Neuronal stem cell (in vitro differentiated cells): ENCODE measurements around the gene POLR3C.
"Not testable (repeated sequence)": the region's sequence is repeated elsewhere in the genome, so short reads cannot be mapped to it uniquely, and the experiment has no call there.

Source experiments
- DNase-seq: peaks from one replicate; pipeline ENCODE4 v3.0.0-alpha.2; 2013; ENCODE audit warnings: low spot score
- H2AFZ ChIP-seq: one replicate; pipeline ENCODE4 v1.6.1; 2013; ENCODE audit warnings: mild to moderate bottlenecking, low read length, inconsistent platforms
- H2AK5ac ChIP-seq: 2 replicates; pipeline ENCODE4 v1.6.1; 2013; ENCODE audit warnings: low read depth, mild to moderate bottlenecking, inconsistent platforms, low read length, moderate library complexity, mixed read lengths
- H2BK120ac ChIP-seq: 2 replicates; pipeline ENCODE4 v1.6.1; 2013; ENCODE audit warnings: low read depth, mild to moderate bottlenecking, inconsistent platforms, low read length, moderate library complexity, mixed read lengths
- H2BK12ac ChIP-seq: one replicate; pipeline ENCODE4 v1.6.1; 2013; ENCODE audit warnings: low read length, inconsistent platforms
- H2BK15ac ChIP-seq: 2 replicates; pipeline ENCODE4 v1.6.1; 2013; ENCODE audit warnings: mild to moderate bottlenecking, low read length, inconsistent platforms, mixed read lengths
- H2BK5ac ChIP-seq: one replicate; pipeline ENCODE4 v1.6.1; 2013; ENCODE audit warnings: inconsistent platforms, mild to moderate bottlenecking, low read length, moderate library complexity
- H3K14ac ChIP-seq: one replicate; pipeline ENCODE4 v1.6.1; 2013; ENCODE audit warnings: low read length, inconsistent platforms
- H3K18ac ChIP-seq: 2 replicates; pipeline ENCODE4 v1.6.1; 2013; ENCODE audit warnings: low read length, inconsistent platforms
- H3K23ac ChIP-seq: 2 replicates; pipeline ENCODE4 v1.6.1; 2013; ENCODE audit warnings: low read depth, mild to moderate bottlenecking, mixed read lengths, low read length, inconsistent platforms; ENCODE audit not compliant: poor library complexity
- H3K27ac ChIP-seq: replicated peaks from 3 replicates; pipeline ENCODE4 v1.5.1; 2013; ENCODE audit warnings: low read length, inconsistent platforms
- H3K27me3 ChIP-seq, 3 experiments: 2 replicates each; pipeline ENCODE4 v1.6.1; 2013; ENCODE audit warnings: low read length in 3 of 3, mild to moderate bottlenecking in 2 of 3, inconsistent platforms in 1 of 3, low read depth in 1 of 3, mixed read lengths in 1 of 3, moderate library complexity in 1 of 3; ENCODE audit not compliant: control insufficient read depth in 3 of 3, insufficient read depth in 3 of 3
- H3K36me3 ChIP-seq, 2 donors: replicated peaks in 1 of 2; 2 replicates each; pipeline ENCODE4 v1.6.1; 2013; ENCODE audit warnings: low read length in 2 of 2; ENCODE audit not compliant: control insufficient read depth in 2 of 2, insufficient read depth in 2 of 2
- H3K4ac ChIP-seq: 2 replicates; pipeline ENCODE4 v1.6.1; 2013; ENCODE audit warnings: inconsistent platforms, mild to moderate bottlenecking, low read length, moderate library complexity
- H3K4me1 ChIP-seq, 2 donors: 1 replicate in 1 of 2; 2 replicates in 1 of 2; pipeline ENCODE4 v1.6.1; 2013; ENCODE audit warnings: low read length in 2 of 2, low read depth in 1 of 2; ENCODE audit not compliant: control insufficient read depth in 2 of 2, insufficient read depth in 1 of 2
- H3K4me2 ChIP-seq: one replicate; pipeline ENCODE4 v1.6.1; 2013; ENCODE audit warnings: mild to moderate bottlenecking, low read length, inconsistent platforms; ENCODE audit not compliant: insufficient read depth, poor library complexity, severe bottlenecking
- H3K4me3 ChIP-seq, 2 donors: 2 replicates each; pipeline ENCODE4 v1.5.1; 2013; ENCODE audit warnings: low read length in 2 of 2, mild to moderate bottlenecking in 2 of 2, inconsistent platforms in 1 of 2, moderate library complexity in 1 of 2
- H3K79me1 ChIP-seq: one replicate; pipeline ENCODE4 v1.6.1; 2013; ENCODE audit warnings: low read depth, mild to moderate bottlenecking, inconsistent platforms, low read length, moderate library complexity
- H3K9ac ChIP-seq: one replicate; pipeline ENCODE4 v1.6.1; 2013; ENCODE audit warnings: mild to moderate bottlenecking, low read depth, low read length, inconsistent platforms; ENCODE audit not compliant: poor library complexity
- H3K9me3 ChIP-seq, 2 donors: replicated peaks in 1 of 2; 2 replicates each; pipeline versions ENCODE3 to v1.6.1; 2013; ENCODE audit warnings: low read length in 2 of 2, mild to moderate bottlenecking in 2 of 2, inconsistent platforms in 1 of 2, low read depth in 1 of 2, mixed read lengths in 1 of 2, moderate library complexity in 1 of 2; ENCODE audit not compliant: control insufficient read depth in 2 of 2, insufficient read depth in 1 of 2
- H4K8ac ChIP-seq: one replicate; pipeline ENCODE4 v1.6.1; 2013; ENCODE audit warnings: low read depth, mild to moderate bottlenecking, inconsistent platforms, low read length, moderate library complexity
- H4K91ac ChIP-seq: one replicate; pipeline ENCODE4 v1.6.1; 2013; ENCODE audit warnings: low read length, low read depth, mild to moderate bottlenecking, inconsistent platforms; ENCODE audit not compliant: poor library complexity
- WGBS, 2 donors: extraction: QIAGEN DNeasy Blood & Tissue Kit; methylation state at CpG; one replicate each; pipeline ENCODE4 v1.1.7; 2013; ENCODE audit warnings: missing lambda C conversion rate in 2 of 2, mixed read lengths in 1 of 2; ENCODE audit not compliant: insufficient read length in 2 of 2, insufficient replicate concordance in 1 of 2; ENCODE audit errors: extremely low coverage in 2 of 2; 5-methylcytosine and 5-hydroxymethylcytosine counted together

POLR3C gene

DNA sequence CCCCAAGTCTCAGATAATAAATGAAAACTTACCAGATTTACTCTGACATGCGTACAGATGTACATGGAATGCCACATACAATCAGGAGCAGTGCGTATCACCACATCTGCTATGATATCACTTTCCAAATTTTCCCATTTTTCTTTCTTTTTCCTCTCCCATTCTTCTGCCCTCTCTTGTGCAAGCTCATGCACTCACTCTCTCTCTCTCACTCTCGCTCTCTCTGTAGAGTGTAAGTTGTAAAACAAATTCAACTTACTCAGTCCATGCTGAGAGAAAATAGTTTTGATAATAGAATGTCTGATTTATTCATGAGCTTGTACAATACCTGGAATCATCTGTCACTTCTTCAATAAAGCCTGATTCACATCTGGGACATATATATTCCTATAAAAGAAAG is 35.4 kb upstream of the POLR3C start:
- no peak overlapping the region for H3K14ac ChIP-seq
- H3K4me3 ChIP-seq = no peak overlapping the region
- no peaks in the 10 kb centered on the region for H3K79me1 ChIP-seq
- no peak for DNase-seq
- H2BK12ac ChIP-seq = no peak overlapping the region
- H3K18ac ChIP-seq = no peak overlapping the region
- H2AFZ ChIP-seq = no peak overlapping the region
- H3K9ac ChIP-seq = no peak overlapping the region
- WGBS, 2 donors = no CpG with 5 or more reads among the region's 3 CpGs
- H3K4ac ChIP-seq = no peak overlapping the region
- no peaks in the 10 kb centered on the region for H3K9me3 ChIP-seq
- no peak overlapping the region for H4K8ac ChIP-seq
- H3K4me1 ChIP-seq = no peaks in the 10 kb centered on the region
- no peak overlapping the region for H2BK120ac ChIP-seq
- no peak overlapping the region for H2AK5ac ChIP-seq
- no peak overlapping the region for H2BK15ac ChIP-seq
- H3K23ac ChIP-seq = no peak overlapping the region
- no peak overlapping the region for H4K91ac ChIP-seq
- H2BK5ac ChIP-seq = no peak overlapping the region
- no peak overlapping the region for H3K27ac ChIP-seq
- H3K4me2 ChIP-seq = no peak overlapping the region
- peaks cover 2 to 36% of the 10 kb centered on the region in 2 donors for H3K36me3 ChIP-seq
- H3K27me3 ChIP-seq = no peaks in the 10 kb centered on the region

DNA sequence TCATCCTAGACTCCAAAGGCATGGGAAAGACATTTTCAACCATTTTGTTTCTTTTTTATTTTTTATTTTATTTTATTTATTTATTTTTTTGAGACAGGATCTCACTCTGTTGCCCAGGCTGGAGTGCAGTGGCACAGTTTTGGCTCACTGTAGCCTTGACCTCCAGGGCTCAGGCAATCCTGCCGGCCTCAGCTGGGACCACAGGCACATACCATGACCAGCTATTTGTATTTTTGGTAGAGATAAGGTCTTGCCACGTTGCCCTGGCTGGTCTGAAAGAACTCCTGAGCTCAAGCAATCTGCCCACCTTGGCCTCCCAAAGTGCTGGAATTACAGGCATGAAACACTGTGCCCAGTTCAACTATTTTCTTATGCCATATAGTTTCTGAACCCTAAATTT is 32.1 kb upstream of the POLR3C start:
- not testable (repeated sequence) for H3K27ac ChIP-seq, H3K4ac ChIP-seq, H3K9me3 ChIP-seq, DNase-seq, H2AFZ ChIP-seq, H3K9ac ChIP-seq, H3K4me3 ChIP-seq, H3K79me1 ChIP-seq, H3K23ac ChIP-seq, H3K18ac ChIP-seq, H4K91ac ChIP-seq, H3K4me2 ChIP-seq, H3K14ac ChIP-seq, H3K4me1 ChIP-seq, H4K8ac ChIP-seq, H2AK5ac ChIP-seq, H3K27me3 ChIP-seq, H2BK120ac ChIP-seq, H2BK15ac ChIP-seq, H2BK12ac ChIP-seq, H2BK5ac ChIP-seq
- no CpG with 5 or more reads among the region's 2 CpGs for WGBS, 2 donors
- peaks cover 2 to 28% of the 10 kb centered on the region in 2 donors for H3K36me3 ChIP-seq

DNA sequence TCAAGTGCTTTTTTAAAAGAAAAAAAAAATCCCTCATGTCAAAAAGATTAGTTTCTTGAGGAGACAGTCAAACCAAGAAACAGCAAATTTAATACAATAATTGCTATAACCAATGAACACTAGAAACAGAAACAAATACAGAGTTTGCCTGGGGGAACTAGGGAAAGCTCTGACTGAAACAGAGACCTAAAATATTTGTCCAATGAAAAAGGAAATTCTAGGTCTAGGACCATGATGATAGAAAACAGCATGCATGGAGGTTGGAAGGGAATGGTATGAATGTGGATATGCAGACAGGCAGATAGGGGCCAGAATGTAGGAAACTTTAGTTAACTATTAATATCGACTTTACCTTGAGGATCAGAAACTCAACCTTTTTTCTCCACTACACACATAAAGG is 31.5 kb upstream of the POLR3C start:
- Histone ChIP-seq H2BK12ac (no peak overlapping the region), H2AFZ (no peak overlapping the region), H3K23ac (no peak overlapping the region), H2BK15ac (no peak overlapping the region), H3K79me1 (peaks cover 3% of the 10 kb centered on the region), H2AK5ac (no peak overlapping the region), H2BK120ac (no peak overlapping the region), H3K4me3 (no peak overlapping the region), H3K18ac (no peak overlapping the region), H3K27ac (no peak overlapping the region), H3K36me3 (peaks cover 5 to 25% of the 10 kb centered on the region in 2 donors), H4K8ac (no peak overlapping the region), H3K4me2 (no peak overlapping the region), H3K4ac (no peak overlapping the region), H3K27me3 (no peaks in the 10 kb centered on the region), H3K9me3 (peaks cover 4 to 13% of the 10 kb centered on the region in 2 donors), H3K9ac (no peak overlapping the region), H3K14ac (no peak overlapping the region), H2BK5ac (no peak overlapping the region), H4K91ac (no peak overlapping the region), H3K4me1 (no peaks in the 10 kb centered on the region)
- no peak for DNase-seq
- WGBS, 2 donors = no CpG with 5 or more reads among the region's 1 CpG

DNA sequence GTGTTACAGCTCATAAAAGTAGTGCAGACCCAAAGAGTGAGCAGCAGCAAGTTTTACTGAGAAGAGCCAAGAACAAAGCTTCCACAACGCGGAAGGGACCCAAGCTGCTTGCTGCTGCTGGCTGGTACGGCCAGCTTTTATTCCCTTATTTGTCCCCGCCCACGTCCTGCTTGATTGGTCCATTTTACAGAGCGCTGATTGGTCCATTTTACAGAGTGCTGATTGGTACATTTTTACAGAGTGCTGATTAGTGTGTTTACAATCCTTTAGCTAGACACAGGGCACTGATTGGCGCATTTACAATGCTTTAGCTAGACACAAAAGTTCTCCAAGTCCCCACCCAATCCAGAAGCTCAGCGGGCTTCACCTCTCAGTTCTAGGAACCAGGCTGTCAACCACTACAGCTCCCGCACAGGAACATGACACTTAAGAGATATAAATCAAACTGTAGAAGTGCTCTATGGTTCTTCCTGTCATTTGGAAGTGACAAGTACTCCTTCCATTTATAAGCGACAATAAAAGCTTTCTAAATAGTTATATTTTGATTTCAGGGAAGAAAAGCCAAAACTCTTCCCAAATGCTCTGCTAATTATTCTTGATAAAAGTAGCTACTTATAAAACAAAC is 28.6 kb upstream of the POLR3C start:
- no peak overlapping the region for H2BK5ac ChIP-seq
- no peak overlapping the region for H2BK15ac ChIP-seq
- no peak overlapping the region for H3K4me2 ChIP-seq
- peaks cover 4 to 20% of the 10 kb centered on the region in 2 donors for H3K9me3 ChIP-seq
- H3K18ac ChIP-seq = no peak overlapping the region
- H2AFZ ChIP-seq = no peak overlapping the region
- H3K9ac ChIP-seq = no peak overlapping the region
- no peak overlapping the region for H3K23ac ChIP-seq
- no peak overlapping the region for H2BK120ac ChIP-seq
- H3K4ac ChIP-seq = no peak overlapping the region
- no CpG with 5 or more reads among the region's 10 CpGs for WGBS, 2 donors
- no peak overlapping the region for H2BK12ac ChIP-seq
- no peak for DNase-seq
- H4K8ac ChIP-seq = no peak overlapping the region
- H3K4me1 ChIP-seq = no peaks in the 10 kb centered on the region
- no peak overlapping the region for H3K4me3 ChIP-seq
- no peak overlapping the region for H3K14ac ChIP-seq
- H2AK5ac ChIP-seq = no peak overlapping the region
- no peak overlapping the region for H3K27ac ChIP-seq
- H4K91ac ChIP-seq = no peak overlapping the region
- H3K79me1 ChIP-seq = peaks cover 5% of the 10 kb centered on the region
- no peaks in the 10 kb centered on the region for H3K27me3 ChIP-seq
- peaks cover 3 to 17% of the 10 kb centered on the region in 2 donors for H3K36me3 ChIP-seq
